HepG2 (cell line): ENCODE measurements around the gene HORMAD2. TPM values are rescaled to one million over a fixed set of nuclear protein-coding genes. Genes with fewer than 3 reads are reported as not detected.
"Not testable (repeated sequence)": the region's sequence is repeated elsewhere in the genome, so short reads cannot be mapped to it uniquely, and the experiment has no call there.

ENCODE experiments used
- ATAC-seq: fragments of 200-7000 bp; cut with Tn5 transposase; 3 replicates; pipeline ENCODE4 v1.9.1; 2020; ENCODE audit warnings: mild to moderate bottlenecking, moderate library complexity
- BruUV-seq: library from RNA; stranded (reverse); fragments of 400-500 nt; replicated peaks from 2 replicates; lab custom pipeline; 2021; lab: Mats Ljungman, UMichigan
- CTCF ChIA-PET: fragments of 300-600 bp; formaldehyde crosslinking; extraction: SDS; loops from one replicate; lab custom pipeline; 2021; ENCODE audit warnings: low total read pairs, inconsistent platforms, low intra/inter-chr PET ratio; lab: Yijun Ruan, JAX
- POLR2A ChIA-PET: fragments of 350-600 bp; sonication (Branson Sonifier 250); formaldehyde crosslinking; loops from one replicate; lab custom pipeline; 2020; ENCODE audit warnings: antibody characterized with exemption, inconsistent platforms; lab: Yijun Ruan, JAX
- DNase-seq: peaks from one replicate; pipeline ENCODE4 v3.0.0-alpha.2; 2015; ENCODE audit warnings: low spot score
- FAIRE-seq: peaks from 3 replicates; lab custom pipeline; 2011; peaks lifted over from hg19 to GRCh38; lab: Jason Lieb, UNC
- H2AFZ ChIP-seq: one replicate; pipeline ENCODE4 v1.6.1; 2011; ENCODE audit warnings: low read length, inconsistent platforms
- H3K27ac ChIP-seq: fragments of 300-600 bp; 3 replicates; pipeline ENCODE4 v1.8.0; 2011; ENCODE audit warnings: mixed run types, mild to moderate bottlenecking, mixed read lengths, low read length, inconsistent platforms; ENCODE audit not compliant: insufficient read depth; ENCODE audit errors: extremely low read length
- H3K27me3 ChIP-seq, 2 experiments: fragments of 200-600 bp in 1 of 2; 2 replicates in 1 of 2; 3 replicates in 1 of 2; pipeline versions ENCODE4 v1.6.0 to v1.8.0; 2011; ENCODE audit warnings: low read length in 2 of 2, mild to moderate bottlenecking in 2 of 2, moderate library complexity in 2 of 2, inconsistent platforms in 1 of 2; ENCODE audit not compliant: insufficient read depth in 2 of 2, control insufficient read depth in 1 of 2
- H3K36me3 ChIP-seq, 2 experiments: fragments of 200-600 bp in 1 of 2; replicated peaks in 1 of 2; 2 replicates in 1 of 2; 3 replicates in 1 of 2; pipeline versions ENCODE4 v1.5.1 to v1.8.0; 2011; ENCODE audit warnings: low read length in 2 of 2, inconsistent platforms in 1 of 2; ENCODE audit not compliant: insufficient read depth in 2 of 2, control insufficient read depth in 1 of 2
- H3K4me1 ChIP-seq: 2 replicates; pipeline ENCODE4 v1.5.1; 2012; ENCODE audit warnings: low read length, inconsistent platforms; ENCODE audit not compliant: insufficient read depth
- H3K4me2 ChIP-seq: 2 replicates; pipeline ENCODE4 v1.6.0; 2011; ENCODE audit warnings: low read depth, low read length, inconsistent platforms
- H3K4me3 ChIP-seq, 3 experiments: fragments of 200-600 bp in 1 of 3; sonication (generic), shearing (Covaris generic) in 1 of 3; replicated peaks in 1 of 3; 2 replicates each; pipeline ENCODE4 v1.5.1; 2011 to 2016; ENCODE audit warnings: low read length in 3 of 3, inconsistent platforms in 2 of 3, low read depth in 2 of 3, mild to moderate bottlenecking in 2 of 3, control low read depth in 1 of 3, mixed read lengths in 1 of 3; ENCODE audit not compliant: insufficient read depth in 1 of 3
- H3K79me2 ChIP-seq: one replicate; pipeline ENCODE4 v1.6.1; 2011; ENCODE audit warnings: low read length, inconsistent platforms; ENCODE audit not compliant: insufficient read depth
- H3K9ac ChIP-seq: 2 replicates; pipeline ENCODE4 v1.6.0; 2011; ENCODE audit warnings: mild to moderate bottlenecking, low read depth, low read length, inconsistent platforms; ENCODE audit not compliant: insufficient read depth
- H3K9me3 ChIP-seq: 2 replicates; pipeline ENCODE4 v1.5.1; 2012; ENCODE audit warnings: mild to moderate bottlenecking, low read length
- H4K20me1 ChIP-seq: 2 replicates; pipeline ENCODE4 v1.6.0; 2011; ENCODE audit warnings: inconsistent platforms, mild to moderate bottlenecking, low read length, moderate library complexity; ENCODE audit not compliant: insufficient read depth
- KAT2B ChIP-seq: fragments of 150-350 bp; IDR thresholded peaks from 2 replicates; pipeline ENCODE4 v1.6.1; 2014; ENCODE audit warnings: low read depth, low read length, borderline replicate concordance
- KIAA2018 ChIP-seq: sonication (generic); formaldehyde crosslinking; IDR thresholded peaks from 2 replicates; pipeline ENCODE4 v1.5.0; 2020; ENCODE audit warnings: mild to moderate bottlenecking, missing genetic modification reagents, borderline replicate concordance
- LBX2 ChIP-seq: sonication (generic); formaldehyde crosslinking; IDR thresholded peaks from 2 replicates; pipeline ENCODE4 v1.5.0; 2020; ENCODE audit warnings: missing genetic modification reagents, mild to moderate bottlenecking, borderline replicate concordance
- ZBTB1 ChIP-seq: sonication (generic); formaldehyde crosslinking; IDR thresholded peaks from 2 replicates; pipeline ENCODE4 v1.4.0; 2020; ENCODE audit warnings: missing genetic modification reagents, borderline replicate concordance
- WGBS: methylation state at CpG from one replicate; pipeline ENCODE4 v1.1.6; 2017; ENCODE audit warnings: low lambda C conversion rate; 5-methylcytosine and 5-hydroxymethylcytosine counted together
- in situ Hi-C: cut with HindIII; loops from 2 replicates; pipeline ENCODE4 v1.10.0; 2017; ENCODE audit warnings: low pct_unique_long_range_greater_than_20kb; ENCODE audit not compliant: extremely low pct_ligation_motif_present
- intact Hi-C: fragments of 100-400 bp; cut with micrococcal nuclease; formaldehyde crosslinking; loops from one replicate; pipeline ENCODE4 v1.10.0; 2022; ENCODE audit not compliant: unreplicated experiment
- polyA plus RNA-seq, 8 experiments: library from polyadenylated mRNA; depleted of rRNA in 3 of 8; stranded (reverse) in 7 of 8; unstranded in 1 of 8; fragments of >200 nt; fragmentation: Illumina TruSeq in 4 of 8; extraction: Trizol in 4 of 8; gene quantifications; 2 replicates each; pipeline versions ENCODE4 v1.2.1 to v1.2.3, GENCODE V29; 2011 to 2016; ENCODE audit warnings: low read depth in 4 of 8, missing spikeins in 1 of 8, mixed read lengths in 1 of 8; ENCODE audit not compliant: insufficient read depth in 1 of 8
- total RNA-seq, 5 experiments: library from RNA; depleted of rRNA; stranded (reverse); fragments of >200 nt; fragmentation: Illumina TruSeq; extraction: Trizol; gene quantifications; 2 replicates each; pipeline ENCODE4 v1.2.3, GENCODE V29; 2016; ENCODE audit warnings: low read depth in 1 of 5

HORMAD2 gene
- total and polyA plus RNA-seq, 2 of the 13 experiments (the other 11 are each of a cell fraction or from before 2014, with no cell fraction given) = not detected

- TF ChIP-seq KIAA2018 (CRISPR knock-in tag) = no peak
- TF ChIP-seq LBX2 (CRISPR knock-in tag) = no peak
- TF ChIP-seq KAT2B = no peak
- no peak for TF ChIP-seq ZBTB1 (CRISPR knock-in tag)
These were observed 22.9 kb upstream of the HORMAD2 start (continued) for GRCh38 chr22:30057375-30057774.

- FAIRE-seq, POLR2A ChIA-PET: not testable (repeated sequence)
These were observed 20.8 kb upstream of the HORMAD2 start for GRCh38 chr22:30059346-30060020.

GRCh38 chr22:30061094-30061493 lies 19.2 kb upstream of the HORMAD2 start:
- FAIRE-seq, H3K9ac ChIP-seq, H3K9me3 ChIP-seq, H3K4me2 ChIP-seq, H3K4me3 ChIP-seq, DNase-seq, intact Hi-C loops, BruUV-seq, in situ Hi-C loops, CTCF ChIA-PET, H3K36me3 ChIP-seq, H4K20me1 ChIP-seq, ATAC-seq, H3K79me2 ChIP-seq, H2AFZ ChIP-seq, H3K27me3 ChIP-seq, POLR2A ChIA-PET, H3K27ac ChIP-seq: not testable (repeated sequence)
- H3K4me1 ChIP-seq = peaks cover 27% of the 10 kb centered on the region
- WGBS = 91% methylated on average over 6 of the region's 6 CpGs

More at GRCh38 chr22:30059346-30060020, 20.8 kb upstream of the HORMAD2 start:
- H3K9me3 ChIP-seq, H3K27me3 ChIP-seq, H3K9ac ChIP-seq, H3K4me3 ChIP-seq, BruUV-seq, H3K27ac ChIP-seq, CTCF ChIA-PET, DNase-seq, H4K20me1 ChIP-seq, H3K36me3 ChIP-seq, intact Hi-C loops, in situ Hi-C loops, ATAC-seq, H2AFZ ChIP-seq, H3K79me2 ChIP-seq, H3K4me2 ChIP-seq: not testable (repeated sequence)
- peaks cover 43% of the 10 kb centered on the region for H3K4me1 ChIP-seq
- 78% methylated on average over 19 of the region's 22 CpGs for WGBS
